Measurements from ENCODE around the gene GMEB2.

GMEB2 gene

GRCh38 chr20:63545814-63546213 is 81.1 kb downstream of the GMEB2 start:
- DNase-seq (ENCODE audit: low spot score): no peak

DNA sequence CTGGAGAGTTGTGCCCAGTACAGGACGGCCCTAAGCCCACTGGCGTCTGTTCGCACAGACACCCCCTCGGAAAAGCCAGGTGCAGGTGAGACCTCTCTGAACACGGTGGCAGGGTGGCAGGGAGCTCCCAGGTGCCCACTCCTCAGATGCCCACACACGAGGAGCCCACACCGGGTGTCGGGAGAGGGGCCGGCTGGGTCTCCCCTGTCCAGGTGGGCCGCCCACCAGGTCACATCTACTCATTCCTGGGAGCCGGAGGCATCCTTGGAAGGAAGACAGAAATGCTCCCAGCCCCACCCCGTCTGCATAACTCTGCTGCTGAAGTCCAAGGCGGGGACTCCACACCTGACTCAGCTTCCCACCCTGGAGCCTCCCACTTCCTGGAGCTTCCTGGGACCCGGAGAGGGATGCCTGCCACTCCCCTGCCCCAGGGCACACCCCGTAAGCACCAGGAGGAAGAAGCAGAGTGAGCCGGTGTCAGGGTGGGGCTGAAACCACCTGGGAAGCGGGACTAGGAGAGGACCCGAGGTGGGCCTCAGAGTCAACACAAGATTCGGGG is 81.9 kb downstream of the GMEB2 start:
- DNase-seq (ENCODE audit: low spot score): no peak

GRCh38 chr20:63544241-63544957 is 82.5 kb downstream of the GMEB2 start:
- DNase-seq (ENCODE audit: low spot score): peak; percentile 70

GRCh38 chr20:63543733-63544132 is 83.2 kb downstream of the GMEB2 start:
- DNase-seq (ENCODE audit: low spot score): no peak

GRCh38 chr20:63543131-63543530 is 83.8 kb downstream of the GMEB2 start:
- DNase-seq (ENCODE audit: low spot score): no peak

- no peak for DNase-seq (ENCODE audit: low spot score)
Measured at GRCh38 chr20:63542696-63543095, 84.2 kb downstream of the GMEB2 start.

DNA sequence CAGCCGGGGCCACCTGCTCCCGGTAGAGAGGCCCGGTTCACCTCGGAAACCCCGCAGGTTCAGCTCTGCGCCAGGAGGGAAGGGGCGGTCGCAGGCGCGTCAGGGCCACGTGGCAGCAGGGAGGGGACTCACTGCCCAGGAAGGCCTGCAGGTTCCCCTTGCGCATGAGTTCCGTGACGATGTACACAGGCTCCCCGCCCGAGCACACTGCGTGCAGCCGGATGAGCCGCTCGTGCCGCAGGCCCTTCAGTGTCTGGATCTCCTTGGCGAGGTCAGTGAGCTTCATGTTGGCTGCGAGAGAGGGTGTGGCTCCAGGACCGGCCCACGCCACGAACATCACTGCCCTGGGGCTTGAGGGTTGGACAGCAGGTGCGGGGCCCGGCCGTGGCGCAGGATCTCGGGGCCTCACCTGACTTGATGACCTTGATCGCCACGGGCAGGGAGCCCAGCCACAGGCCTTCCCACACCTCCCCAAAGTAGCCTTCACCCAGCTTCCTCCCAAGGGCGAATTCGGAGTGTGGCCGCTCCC is 84.8 kb downstream of the GMEB2 start:
- no peak for DNase-seq (ENCODE audit: low spot score)

DNA sequence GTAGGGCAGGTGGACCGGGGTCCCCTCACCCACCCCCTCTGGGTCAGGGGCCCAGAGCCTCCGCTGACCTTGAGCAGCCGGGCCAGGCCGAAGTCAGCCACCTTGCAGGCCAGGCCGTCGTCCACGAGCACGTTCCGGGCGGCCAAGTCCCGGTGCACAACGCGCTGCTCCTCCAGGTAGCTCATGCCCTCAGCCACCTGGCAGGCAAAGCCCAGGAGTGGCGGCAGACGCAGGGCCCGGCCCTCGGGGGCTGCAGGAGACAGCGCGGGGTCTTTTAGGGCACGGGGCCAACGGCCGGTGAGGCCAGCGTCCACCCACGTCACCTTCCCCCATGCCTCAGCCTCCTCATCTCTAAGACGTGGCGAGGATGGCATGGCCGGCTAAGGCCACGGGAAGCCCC is 85.5 kb downstream of the GMEB2 start:
- DNase-seq (ENCODE audit: low spot score): no peak

DNA sequence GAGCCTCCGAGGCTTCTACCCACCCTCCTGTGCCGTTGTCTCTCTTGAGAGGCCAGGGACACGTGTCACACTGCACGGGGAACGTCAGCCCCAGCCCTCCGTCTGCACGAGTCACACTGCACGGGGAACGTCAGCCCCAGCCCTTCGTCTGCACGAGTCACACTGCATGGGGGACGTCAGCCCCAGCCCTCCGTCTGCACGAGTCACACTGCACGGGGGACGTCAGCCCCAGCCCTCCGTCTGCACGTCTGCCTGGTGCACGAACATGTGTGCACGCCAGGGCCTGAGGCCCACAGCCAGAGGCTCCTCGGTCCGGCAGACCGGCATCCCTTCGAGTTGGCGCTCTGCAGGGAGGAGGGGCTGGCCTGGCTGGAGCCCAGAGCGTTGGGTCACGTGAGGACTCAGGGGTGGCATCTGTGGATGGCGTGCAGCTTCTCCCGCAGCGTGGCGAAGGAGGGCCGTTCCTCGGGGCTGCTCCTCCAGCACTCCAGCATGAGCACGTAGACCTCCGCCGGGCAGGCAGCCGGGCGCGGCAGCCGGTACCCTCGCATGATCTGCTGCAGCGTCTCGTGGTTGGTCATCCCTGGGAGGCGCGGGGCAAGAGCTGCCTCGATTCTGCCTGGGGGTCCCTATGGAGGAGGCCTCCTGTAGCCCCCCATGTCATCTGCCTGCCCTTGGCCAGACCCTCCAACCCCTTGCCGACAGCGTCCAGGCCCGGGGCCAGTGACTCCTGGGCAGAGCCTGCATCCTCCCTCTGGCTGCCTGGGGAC is 86.3 kb downstream of the GMEB2 start:
- DNase-seq (ENCODE audit: low spot score): no peak

DNA sequence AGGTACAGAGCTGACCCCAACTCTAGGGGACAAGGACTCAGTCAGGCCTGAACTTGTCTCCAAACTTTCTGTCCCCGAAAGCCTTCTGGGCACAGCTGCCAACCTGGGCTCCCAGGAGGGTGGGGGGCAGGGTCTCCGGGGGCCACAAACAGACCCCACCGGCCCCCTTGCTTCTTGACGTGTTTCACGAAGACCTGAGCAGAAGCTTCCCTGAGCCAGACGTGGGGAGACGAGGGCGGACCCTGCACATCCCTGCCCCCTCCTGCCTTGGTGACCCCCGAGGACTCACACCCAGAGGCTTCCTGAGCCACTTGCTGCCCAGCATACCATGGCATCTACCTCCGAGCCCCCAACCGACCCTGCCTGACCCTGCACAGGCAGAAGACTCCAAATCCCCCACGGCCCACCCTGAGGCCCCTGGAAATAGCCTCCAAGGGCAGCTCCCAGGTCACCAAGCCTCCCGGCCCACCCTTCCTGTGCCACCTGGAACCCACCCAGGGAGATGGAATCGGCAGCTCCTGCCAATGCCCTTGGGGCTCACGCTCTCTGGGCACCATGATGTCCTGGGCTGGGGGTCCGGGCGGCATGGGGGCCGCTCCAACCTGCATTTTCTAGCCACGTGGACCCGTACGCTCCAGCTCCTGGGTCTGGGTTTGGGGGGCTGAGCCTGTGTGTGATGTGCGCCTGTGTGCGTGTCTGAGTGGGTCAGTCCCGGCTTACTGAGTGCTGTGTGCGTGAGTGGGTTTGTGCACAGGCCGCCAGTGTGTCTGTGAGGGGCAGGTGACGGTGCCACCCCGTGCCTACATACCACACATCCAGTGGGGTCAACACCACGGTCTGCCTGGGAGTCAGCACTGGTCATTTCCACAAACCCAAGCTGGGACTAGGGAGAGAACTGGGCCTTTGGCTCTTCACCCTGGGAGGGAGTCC is 87.2 kb downstream of the GMEB2 start:
- no peak for DNase-seq (ENCODE audit: low spot score)

GRCh38 chr20:63539092-63539430 is 87.8 kb downstream of the GMEB2 start:
- no peak for DNase-seq (ENCODE audit: low spot score)

GRCh38 chr20:63538204-63539091 is 88.5 kb downstream of the GMEB2 start:
- DNase-seq (ENCODE audit: low spot score): peak; percentile 100
